Measurements from ENCODE around the gene GALNT14. TPM values are rescaled to one million over a fixed set of nuclear protein-coding genes. Genes with fewer than 3 reads are reported as not detected.
A peak's percentile ranks its signal among the peaks of the same experiment; 100 is the strongest.

The GALNT14 gene
- total RNA-seq, 1 donor from 2014 or later = 0.83 TPM

- no peak overlapping the region for H3K4me3 ChIP-seq
- TF ChIP-seq, protein P1, sequence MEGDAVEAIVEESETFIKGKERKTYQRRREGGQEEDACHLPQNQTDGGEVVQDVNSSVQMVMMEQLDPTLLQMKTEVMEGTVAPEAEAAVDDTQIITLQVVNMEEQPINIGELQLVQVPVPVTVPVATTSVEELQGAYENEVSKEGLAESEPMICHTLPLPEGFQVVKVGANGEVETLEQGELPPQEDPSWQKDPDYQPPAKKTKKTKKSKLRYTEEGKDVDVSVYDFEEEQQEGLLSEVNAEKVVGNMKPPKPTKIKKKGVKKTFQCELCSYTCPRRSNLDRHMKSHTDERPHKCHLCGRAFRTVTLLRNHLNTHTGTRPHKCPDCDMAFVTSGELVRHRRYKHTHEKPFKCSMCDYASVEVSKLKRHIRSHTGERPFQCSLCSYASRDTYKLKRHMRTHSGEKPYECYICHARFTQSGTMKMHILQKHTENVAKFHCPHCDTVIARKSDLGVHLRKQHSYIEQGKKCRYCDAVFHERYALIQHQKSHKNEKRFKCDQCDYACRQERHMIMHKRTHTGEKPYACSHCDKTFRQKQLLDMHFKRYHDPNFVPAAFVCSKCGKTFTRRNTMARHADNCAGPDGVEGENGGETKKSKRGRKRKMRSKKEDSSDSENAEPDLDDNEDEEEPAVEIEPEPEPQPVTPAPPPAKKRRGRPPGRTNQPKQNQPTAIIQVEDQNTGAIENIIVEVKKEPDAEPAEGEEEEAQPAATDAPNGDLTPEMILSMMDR (IDR thresholded peaks at IDR 0.05) = no peak
- H3K4me1 ChIP-seq = no peaks in the 10 kb centered on the region
- no peaks in the 10 kb centered on the region for H3K36me3 ChIP-seq
- intact Hi-C loops (cut with DNase I) = no loop called here
- no peaks in the 10 kb centered on the region for H3K27me3 ChIP-seq (ENCODE audit: low read depth)
- DNase-seq (no peak), ATAC-seq (no peak)
- no peaks in the 10 kb centered on the region for H3K9me3 ChIP-seq
- H3K27ac ChIP-seq = no peak overlapping the region
These were observed 49.6 kb downstream of the GALNT14 start for GRCh38 chr2:31088504-31089195.

DNA sequence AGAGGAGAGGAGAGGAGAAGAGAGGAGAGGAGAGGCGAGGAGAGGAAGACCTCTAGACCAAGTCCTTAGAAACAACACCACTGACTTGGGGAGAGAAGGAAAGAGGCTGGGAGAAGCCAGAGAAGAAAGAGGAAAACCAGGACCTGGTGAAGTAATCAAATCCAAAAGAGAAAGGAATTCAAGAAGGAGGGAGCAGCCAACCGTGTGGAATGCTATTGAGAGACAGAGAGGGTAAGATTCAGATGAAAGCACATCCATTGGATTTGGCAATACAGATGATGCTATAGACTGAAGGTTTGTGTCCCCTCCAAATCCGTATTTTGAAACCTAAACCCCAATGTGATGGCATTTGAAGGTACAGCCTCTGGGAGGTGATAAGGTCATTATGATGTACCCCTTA is 50.7 kb downstream of the GALNT14 start:
- Histone ChIP-seq H3K27me3 (ENCODE audit: low read depth) (no peaks in the 10 kb centered on the region), H3K4me1 (no peaks in the 10 kb centered on the region), H3K9me3 (no peaks in the 10 kb centered on the region), H3K27ac (no peak overlapping the region), H3K36me3 (no peaks in the 10 kb centered on the region), H3K4me3 (no peak overlapping the region)
- intact Hi-C loops (cut with DNase I) = no loop called here
- ATAC-seq (no peak), DNase-seq (no peak)
- TF ChIP-seq, protein P1 (IDR thresholded peaks at IDR 0.05) = no peak

GRCh38 chr2:31086590-31086989 is 51.6 kb downstream of the GALNT14 start:
- Histone ChIP-seq H3K9me3 (no peaks in the 10 kb centered on the region), H3K4me1 (no peaks in the 10 kb centered on the region), H3K36me3 (no peaks in the 10 kb centered on the region), H3K4me3 (no peak overlapping the region), H3K27ac (no peak overlapping the region), H3K27me3 (ENCODE audit: low read depth) (no peaks in the 10 kb centered on the region)
- no peak for DNase-seq
- no peak for ATAC-seq
- TF ChIP-seq, protein P1 (IDR thresholded peaks at IDR 0.05) = no peak
- intact Hi-C loops (cut with DNase I) = no loop called here

DNA sequence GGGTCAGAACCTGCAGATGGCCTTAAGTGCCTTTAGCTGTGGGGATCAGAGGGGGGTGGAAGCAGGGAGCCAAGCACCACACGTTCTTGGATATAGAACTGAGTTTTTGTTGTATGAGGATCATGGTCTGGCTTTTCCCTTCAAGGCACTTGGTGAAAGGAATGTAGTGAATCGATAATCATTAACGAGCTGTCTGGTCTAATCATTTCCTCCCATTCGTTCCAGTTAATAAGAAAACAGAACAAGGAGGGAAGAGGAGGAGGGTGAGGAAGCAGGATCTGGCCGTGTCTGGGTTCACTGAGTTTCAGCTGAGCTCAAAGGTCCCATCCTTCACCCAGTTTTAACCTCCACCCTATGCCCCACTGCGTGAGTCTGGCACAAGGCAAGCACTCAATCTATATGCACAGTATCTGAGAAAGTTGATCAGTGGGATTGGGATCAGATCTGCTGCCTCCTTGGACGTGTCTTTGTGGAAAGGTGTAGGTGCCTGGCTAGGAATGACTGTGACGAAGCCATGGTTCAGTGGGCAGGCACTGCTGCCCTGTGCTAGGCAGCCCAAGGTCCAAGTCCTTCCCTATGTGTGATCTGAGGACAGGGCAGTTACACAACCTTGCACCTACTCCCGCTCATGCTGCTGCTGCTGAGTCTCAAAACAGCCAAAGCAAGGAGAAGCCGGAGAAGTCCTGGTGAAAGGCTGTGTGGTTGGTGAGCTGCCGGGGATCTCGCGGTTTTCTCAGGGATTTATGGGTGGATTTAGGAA is 54.8 kb downstream of the GALNT14 start:
- Histone ChIP-seq H3K27ac (no peak overlapping the region), H3K36me3 (no peaks in the 10 kb centered on the region), H3K4me3 (no peak overlapping the region), H3K27me3 (ENCODE audit: low read depth) (no peaks in the 10 kb centered on the region), H3K9me3 (no peaks in the 10 kb centered on the region), H3K4me1 (no peaks in the 10 kb centered on the region)
- ATAC-seq = peak in 1 of 2 donors; percentile 41
- intact Hi-C loops (cut with DNase I) = no loop called here
- DNase-seq = no peak
- TF ChIP-seq, protein P1 (IDR thresholded peaks at IDR 0.05) = no peak

GRCh38 chr2:31082002-31082401 is 56.2 kb downstream of the GALNT14 start:
- ATAC-seq = no peak
- no peaks in the 10 kb centered on the region for H3K9me3 ChIP-seq
- intact Hi-C loops (cut with DNase I) = no loop called here
- H3K4me1 ChIP-seq = no peaks in the 10 kb centered on the region
- H3K27ac ChIP-seq = no peak overlapping the region
- H3K27me3 ChIP-seq (ENCODE audit: low read depth) = no peaks in the 10 kb centered on the region
- no peak for DNase-seq
- H3K4me3 ChIP-seq = no peak overlapping the region
- H3K36me3 ChIP-seq = no peaks in the 10 kb centered on the region
- TF ChIP-seq, protein P1 (IDR thresholded peaks at IDR 0.05) = no peak
